OCI-LY1 (cell line): ENCODE data around the gene DTD2.

Experiments used
- EZH2 ChIP-seq: fragments of 200-600 bp; sonication (generic), shearing (Covaris generic); IDR thresholded peaks from 2 replicates; pipeline ENCODE4 v1.8.0; 2017; ENCODE audit warnings: borderline replicate concordance, mixed run types, mild to moderate bottlenecking, antibody characterized with exemption, low read length, moderate library complexity, mixed read lengths
- TF ChIP-seq, protein P1 (sequence below): fragments of 200-600 bp; sonication (generic), shearing (Covaris generic); IDR thresholded peaks from 2 replicates; pipeline ENCODE4 v1.5.1; 2017; ENCODE audit warnings: mild to moderate bottlenecking, antibody characterized with exemption, low read length, moderate library complexity, mixed read lengths

DNA sequence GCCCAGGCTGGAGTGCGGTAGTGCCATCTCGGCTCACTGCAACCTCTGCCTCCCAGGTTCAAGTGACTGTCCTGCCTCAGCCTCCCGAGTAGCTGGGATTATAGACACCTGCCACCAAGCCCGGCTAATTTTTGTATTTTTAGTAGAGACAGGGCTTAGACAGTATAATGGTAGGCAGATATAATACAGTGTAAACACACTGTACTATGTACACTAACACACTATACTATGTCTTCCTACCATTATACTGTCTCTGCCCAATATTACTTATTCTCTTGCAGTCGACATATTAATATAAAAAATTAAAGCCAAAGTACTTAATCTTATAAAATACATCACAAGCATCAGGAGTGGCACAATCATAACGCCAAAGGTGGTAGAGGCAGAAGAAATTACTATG lies 15.0 kb downstream of the DTD2 start:
- TF ChIP-seq, protein P1, sequence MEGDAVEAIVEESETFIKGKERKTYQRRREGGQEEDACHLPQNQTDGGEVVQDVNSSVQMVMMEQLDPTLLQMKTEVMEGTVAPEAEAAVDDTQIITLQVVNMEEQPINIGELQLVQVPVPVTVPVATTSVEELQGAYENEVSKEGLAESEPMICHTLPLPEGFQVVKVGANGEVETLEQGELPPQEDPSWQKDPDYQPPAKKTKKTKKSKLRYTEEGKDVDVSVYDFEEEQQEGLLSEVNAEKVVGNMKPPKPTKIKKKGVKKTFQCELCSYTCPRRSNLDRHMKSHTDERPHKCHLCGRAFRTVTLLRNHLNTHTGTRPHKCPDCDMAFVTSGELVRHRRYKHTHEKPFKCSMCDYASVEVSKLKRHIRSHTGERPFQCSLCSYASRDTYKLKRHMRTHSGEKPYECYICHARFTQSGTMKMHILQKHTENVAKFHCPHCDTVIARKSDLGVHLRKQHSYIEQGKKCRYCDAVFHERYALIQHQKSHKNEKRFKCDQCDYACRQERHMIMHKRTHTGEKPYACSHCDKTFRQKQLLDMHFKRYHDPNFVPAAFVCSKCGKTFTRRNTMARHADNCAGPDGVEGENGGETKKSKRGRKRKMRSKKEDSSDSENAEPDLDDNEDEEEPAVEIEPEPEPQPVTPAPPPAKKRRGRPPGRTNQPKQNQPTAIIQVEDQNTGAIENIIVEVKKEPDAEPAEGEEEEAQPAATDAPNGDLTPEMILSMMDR: no peak
- TF ChIP-seq EZH2: no peak
